ENCODE data around the gene FZD4.

DNA sequence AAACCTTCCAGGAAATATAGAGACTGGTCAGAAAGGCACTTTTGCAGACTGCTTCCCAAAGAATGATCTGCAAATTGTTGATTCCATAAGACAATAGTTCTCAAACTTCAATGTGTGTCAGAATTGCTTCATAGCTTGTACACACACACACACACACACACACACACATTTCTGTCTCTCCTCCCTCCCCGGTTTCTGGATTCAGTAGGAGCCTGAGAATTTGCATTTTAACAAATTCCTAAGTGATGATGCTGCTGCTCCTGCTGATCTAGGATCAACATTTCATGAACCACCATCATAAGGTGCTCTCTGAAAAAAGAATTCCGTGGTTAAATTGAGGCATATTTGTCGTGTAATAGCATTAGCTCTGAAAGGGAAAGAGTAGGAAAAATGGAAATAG lies 35.3 kb upstream of the FZD4 start:
- TF ChIP-seq, protein P1, sequence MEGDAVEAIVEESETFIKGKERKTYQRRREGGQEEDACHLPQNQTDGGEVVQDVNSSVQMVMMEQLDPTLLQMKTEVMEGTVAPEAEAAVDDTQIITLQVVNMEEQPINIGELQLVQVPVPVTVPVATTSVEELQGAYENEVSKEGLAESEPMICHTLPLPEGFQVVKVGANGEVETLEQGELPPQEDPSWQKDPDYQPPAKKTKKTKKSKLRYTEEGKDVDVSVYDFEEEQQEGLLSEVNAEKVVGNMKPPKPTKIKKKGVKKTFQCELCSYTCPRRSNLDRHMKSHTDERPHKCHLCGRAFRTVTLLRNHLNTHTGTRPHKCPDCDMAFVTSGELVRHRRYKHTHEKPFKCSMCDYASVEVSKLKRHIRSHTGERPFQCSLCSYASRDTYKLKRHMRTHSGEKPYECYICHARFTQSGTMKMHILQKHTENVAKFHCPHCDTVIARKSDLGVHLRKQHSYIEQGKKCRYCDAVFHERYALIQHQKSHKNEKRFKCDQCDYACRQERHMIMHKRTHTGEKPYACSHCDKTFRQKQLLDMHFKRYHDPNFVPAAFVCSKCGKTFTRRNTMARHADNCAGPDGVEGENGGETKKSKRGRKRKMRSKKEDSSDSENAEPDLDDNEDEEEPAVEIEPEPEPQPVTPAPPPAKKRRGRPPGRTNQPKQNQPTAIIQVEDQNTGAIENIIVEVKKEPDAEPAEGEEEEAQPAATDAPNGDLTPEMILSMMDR (IDR thresholded peaks at IDR 0.05), result no peak
- no peak for TF ChIP-seq POLR2A (IDR thresholded peaks at IDR 0.05)
